GM23338 (cell line): ENCODE data around the gene SEMA4C. TPM values are rescaled to one million over a fixed set of nuclear protein-coding genes. Genes with fewer than 3 reads are reported as not detected.

Source experiments
- ATAC-seq: fragments of 200-7000 bp; cut with Tn5 transposase; 3 replicates; pipeline ENCODE4 v1.9.1; 2020
- DNase-seq: peaks from one replicate; pipeline ENCODE4 v3.0.0-alpha.2; 2015; ENCODE audit warnings: low spot score
- H2AFZ ChIP-seq: fragments of 200-600 bp; sonication (generic); 2 replicates; pipeline ENCODE4 v1.8.0; 2016; ENCODE audit warnings: antibody characterized with exemption, mild to moderate bottlenecking, moderate library complexity
- H3F3A ChIP-seq: fragments of 200-600 bp; sonication (generic); replicated peaks from 2 replicates; pipeline ENCODE4 v1.8.0; 2017; ENCODE audit warnings: antibody characterized with exemption, mixed run types, low read depth
- H3K27ac ChIP-seq: fragments of 200-600 bp; sonication (generic); 2 replicates; pipeline ENCODE4 v1.6.1; 2016; ENCODE audit warnings: low read depth
- H3K27me3 ChIP-seq: fragments of 200-600 bp; sonication (generic); 2 replicates; pipeline ENCODE4 v1.8.0; 2016; ENCODE audit warnings: mild to moderate bottlenecking, mixed run types, moderate library complexity; ENCODE audit not compliant: insufficient read depth
- H3K36me3 ChIP-seq: fragments of 200-600 bp; sonication (generic); 2 replicates; pipeline ENCODE4 v1.8.0; 2016; ENCODE audit warnings: mild to moderate bottlenecking; ENCODE audit not compliant: insufficient read depth
- H3K4me1 ChIP-seq: fragments of 200-600 bp; sonication (generic); 2 replicates; pipeline ENCODE4 v1.8.0; 2016; ENCODE audit warnings: mild to moderate bottlenecking, moderate library complexity; ENCODE audit not compliant: insufficient read depth
- H3K4me2 ChIP-seq: fragments of 200-600 bp; sonication (generic); 2 replicates; pipeline ENCODE4 v1.7.1; 2017; ENCODE audit warnings: mixed run types
- H3K4me3 ChIP-seq: fragments of 200-600 bp; sonication (generic); 2 replicates; pipeline ENCODE4 v1.6.1; 2016; ENCODE audit warnings: mixed run types
- H3K79me2 ChIP-seq: fragments of 200-600 bp; sonication (generic); replicated peaks from 2 replicates; pipeline ENCODE4 v1.8.0; 2017; ENCODE audit warnings: mild to moderate bottlenecking; ENCODE audit not compliant: insufficient read depth
- H3K9me2 ChIP-seq: fragments of 200-600 bp; sonication (generic); 2 replicates; pipeline ENCODE4 v1.8.0; 2017; ENCODE audit not compliant: insufficient read depth
- H4K20me1 ChIP-seq: fragments of 200-600 bp; sonication (generic); replicated peaks from 2 replicates; pipeline ENCODE4 v1.8.0; 2017; ENCODE audit warnings: mild to moderate bottlenecking; ENCODE audit not compliant: insufficient read depth
- H3K27ac Mint-ChIP-seq: 2 replicates; pipeline ENCODE4 v1.8.0; 2020; ENCODE audit warnings: inconsistent platforms, mild to moderate bottlenecking, moderate library complexity, mixed read lengths
- H3K27me3 Mint-ChIP-seq: 3 replicates; pipeline ENCODE4 v1.8.0; 2022; ENCODE audit warnings: low read depth, mild to moderate bottlenecking, moderate library complexity, mixed read lengths, inconsistent platforms; ENCODE audit not compliant: insufficient read depth, poor library complexity
- H3K36me3 Mint-ChIP-seq: 3 replicates; pipeline ENCODE4 v1.8.0; 2021; ENCODE audit warnings: low read depth, mild to moderate bottlenecking, inconsistent platforms, moderate library complexity, mixed read lengths
- H3K4me1 Mint-ChIP-seq: 3 replicates; pipeline ENCODE4 v1.8.0; 2020; ENCODE audit warnings: mild to moderate bottlenecking, inconsistent platforms, mixed read lengths
- H3K4me3 Mint-ChIP-seq: 3 replicates; pipeline ENCODE4 v1.8.0; 2021; ENCODE audit warnings: moderate library complexity, mild to moderate bottlenecking, inconsistent platforms, mixed read lengths
- H3K9me3 Mint-ChIP-seq: 3 replicates; pipeline ENCODE4 v1.8.0; 2020; ENCODE audit warnings: moderate library complexity, mild to moderate bottlenecking, inconsistent platforms, mixed read lengths
- CTCF ChIP-seq, 2 experiments: fragments of 200-600 bp in 1 of 2; sonication (generic) in 1 of 2; conservative IDR thresholded peaks; 2 replicates each; pipeline versions ENCODE4 v1.5.1 to v1.6.1; 2016 to 2017; ENCODE audit warnings: antibody characterized with exemption in 2 of 2, low read depth in 2 of 2, mild to moderate bottlenecking in 2 of 2, moderate library complexity in 1 of 2
- JUNB ChIP-seq: IDR thresholded peaks from one replicate; pipeline ENCODE4 v1.6.1; 2016; ENCODE audit warnings: antibody characterized with exemption; ENCODE audit not compliant: unreplicated experiment
- NANOG ChIP-seq: IDR thresholded peaks from 2 replicates; pipeline ENCODE4 v1.6.1; 2016; ENCODE audit warnings: antibody characterized with exemption, borderline replicate concordance
- STAT1 ChIP-seq: IDR thresholded peaks from one replicate; pipeline ENCODE4 v1.6.1; 2016; ENCODE audit warnings: antibody characterized with exemption; ENCODE audit not compliant: unreplicated experiment
- ZNF462 ChIP-seq: fragments of 250-450 bp; sonication (Bioruptor Pico); IDR thresholded peaks from 2 replicates; pipeline ENCODE4 v1.5.0; 2020; ENCODE audit warnings: mild to moderate bottlenecking, moderate library complexity
- polyA plus RNA-seq: library from polyadenylated mRNA; unstranded; fragments of >200 nt; fragmentation: Nextera tagmentation; extraction: Ambion mirVana; gene quantifications from 2 replicates; pipeline ENCODE4 v1.2.1, GENCODE V29; 2016
- total RNA-seq: library from RNA; depleted of rRNA; stranded (reverse); fragments of >200 nt; shearing (Covaris generic); gene quantifications from 2 replicates; pipeline ENCODE4 v1.2.3, GENCODE V29; 2014

SEMA4C gene
- total and polyA plus RNA-seq, 2 experiments from 2014 or later = 16.8 to 80.7 TPM

- no peaks in the 10 kb centered on the region; the same call in 2 of the 3 replicates for H3K9me3 Mint-ChIP-seq
- Histone ChIP-seq H3K27ac (no peak overlapping the region), H3K4me1 (0 out of 2 replicates have a peak, but pooled peaks cover 6% of the 10 kb centered on the region), H3K4me2 (peak overlapping the region; percentile 51; the same call in 1 of the 2 replicates), H3K36me3 (peaks cover 8% of the 10 kb centered on the region; the same call in 1 of the 2 replicates), H4K20me1 (0 out of 2 replicates have a peak, but pooled peaks cover 3% of the 10 kb centered on the region), H3K4me3 (no peak overlapping the region), H3K27me3 (no peaks in the 10 kb centered on the region), H3F3A (no peaks in the 10 kb centered on the region), H3K79me2 (no peaks in the 10 kb centered on the region), H2AFZ (no peak overlapping the region), H3K9me2 (no peaks in the 10 kb centered on the region)
- DNase-seq (peak; percentile 80), ATAC-seq (peak; percentile 74)
- peaks cover 15% of the 10 kb centered on the region for H3K27me3 Mint-ChIP-seq
- no peak overlapping the region for H3K27ac Mint-ChIP-seq
- H3K36me3 Mint-ChIP-seq = peaks cover 22% of the 10 kb centered on the region
- peaks cover 3% of the 10 kb centered on the region; the same call in 2 of the 3 replicates for H3K4me1 Mint-ChIP-seq
- no peak overlapping the region for H3K4me3 Mint-ChIP-seq
- no peak for TF ChIP-seq NANOG
- no peak for TF ChIP-seq STAT1
- TF ChIP-seq ZNF462 (CRISPR knock-in tag) = no peak
- TF ChIP-seq JUNB = no peak
- no peak for TF ChIP-seq CTCF (conservative IDR thresholded peaks at IDR 0.05; ENCODE audit: low read depth in 2 of 2)
Observed at GRCh38 chr2:96839293-96839874, 30.5 kb downstream of the SEMA4C start.
